ENCODE data around the gene DENND4A.
"Not testable (repeated sequence)": the region's sequence is repeated elsewhere in the genome, so short reads cannot be mapped to it uniquely, and the experiment has no call there.

Gene DENND4A

DNA sequence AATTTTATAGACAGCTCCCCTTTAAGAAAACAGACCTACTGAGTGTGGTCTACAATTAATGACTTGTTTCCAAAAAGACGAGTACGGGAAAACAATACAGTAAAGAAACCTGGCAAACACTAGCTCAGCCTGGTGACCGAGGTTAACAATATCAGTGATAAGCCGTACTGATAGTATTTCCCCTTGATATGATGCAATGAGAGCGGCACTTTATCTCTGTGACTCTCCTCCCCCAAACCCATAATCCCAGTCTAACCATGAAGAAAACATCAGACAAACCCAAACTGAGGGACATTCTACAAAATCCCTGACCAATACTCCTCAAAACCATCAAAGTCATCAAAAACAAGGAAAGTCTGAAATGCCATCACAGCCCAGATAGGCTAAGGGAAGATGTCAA is 8.2 kb downstream of the DENND4A start:
- Histone ChIP-seq H3K9ac (ENCODE audit: low read depth, low read length) (no peak overlapping the region), H3K36me3 (ENCODE audit: control insufficient read depth, insufficient read depth, low read length) (no peaks in the 10 kb centered on the region), H3K4me1 (ENCODE audit: control insufficient read depth, insufficient read depth, low read length) (no peaks in the 10 kb centered on the region), H3K9me3 (ENCODE audit: control insufficient read depth, insufficient read depth, low read length) (no peaks in the 10 kb centered on the region), H3K27ac (ENCODE audit: low read depth, low read length) (no peak overlapping the region), H3K27me3 (ENCODE audit: control insufficient read depth, insufficient read depth, low read length) (no peaks in the 10 kb centered on the region), H3K4me3 (ENCODE audit: low read depth, low read length) (no peak overlapping the region)

DNA sequence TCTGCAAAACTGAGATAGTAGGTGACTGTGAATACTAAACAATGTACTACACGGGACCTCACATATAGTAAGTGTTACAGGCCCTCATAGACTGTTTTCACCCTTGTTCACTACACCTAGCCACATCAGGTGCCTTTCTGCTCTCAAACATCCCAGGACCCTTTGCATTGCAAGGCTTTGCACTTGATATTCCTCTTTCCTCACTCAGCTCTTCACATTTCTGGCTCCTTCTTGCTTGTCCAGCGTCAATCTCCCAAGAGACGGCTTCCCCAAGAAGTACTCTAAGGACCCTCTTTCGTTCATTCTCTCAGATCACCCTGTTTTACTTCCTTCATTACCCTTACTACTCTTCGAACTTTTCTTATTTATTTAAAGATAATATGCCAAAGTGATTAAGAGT is 10.0 kb downstream of the DENND4A start:
- Histone ChIP-seq H3K4me3 (ENCODE audit: low read depth, low read length) (no peak overlapping the region), H3K9me3 (ENCODE audit: control insufficient read depth, insufficient read depth, low read length) (no peaks in the 10 kb centered on the region), H3K4me1 (ENCODE audit: control insufficient read depth, insufficient read depth, low read length) (no peaks in the 10 kb centered on the region), H3K9ac (ENCODE audit: low read depth, low read length) (no peak overlapping the region), H3K27me3 (ENCODE audit: control insufficient read depth, insufficient read depth, low read length) (no peaks in the 10 kb centered on the region), H3K36me3 (ENCODE audit: control insufficient read depth, insufficient read depth, low read length) (no peaks in the 10 kb centered on the region), H3K27ac (ENCODE audit: low read depth, low read length) (no peak overlapping the region)

DNA sequence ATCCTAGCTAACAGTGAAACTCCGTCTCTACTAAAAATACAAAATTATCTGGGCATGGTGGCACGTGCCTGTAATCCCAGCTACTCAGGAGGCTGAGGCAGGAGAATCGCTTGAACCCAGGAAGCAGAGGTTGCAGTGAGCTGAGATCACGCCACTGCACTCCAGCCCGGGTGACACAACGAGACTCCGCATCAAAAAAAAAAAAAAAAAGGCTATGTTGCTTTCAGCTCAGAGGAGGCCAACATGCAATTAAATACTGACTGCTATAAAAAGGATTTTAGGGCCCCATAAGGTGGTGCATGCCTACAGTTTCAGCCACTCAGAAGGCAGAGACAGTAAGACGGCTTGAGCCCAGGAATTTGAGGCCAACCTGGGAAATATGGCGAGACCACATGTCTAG is 13.4 kb downstream of the DENND4A start:
- H3K27ac ChIP-seq (ENCODE audit: low read depth, low read length) = not testable (repeated sequence)

DNA sequence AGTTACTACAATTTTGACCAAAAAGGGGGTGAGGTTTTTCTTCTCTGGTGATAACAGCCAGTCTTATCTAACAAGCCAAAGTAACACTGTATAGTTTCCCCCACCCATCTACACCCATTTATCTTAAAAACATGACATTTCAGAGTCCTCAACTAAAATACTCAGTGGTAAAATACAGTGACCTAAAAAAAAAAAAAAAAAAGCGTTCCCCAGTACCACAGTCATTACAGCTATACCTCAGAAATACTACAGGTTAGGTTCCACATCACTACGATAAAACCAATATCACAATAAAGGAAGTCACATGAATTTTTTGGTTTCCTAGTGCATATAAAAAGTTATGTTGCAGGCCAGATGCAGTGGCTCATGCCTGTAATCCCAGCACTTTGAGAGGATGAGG is 13.8 kb downstream of the DENND4A start:
- no peak overlapping the region for H3K4me3 ChIP-seq (ENCODE audit: low read depth, low read length)

More for the DNA sequence above, 13.4 kb downstream of the DENND4A start:
- not testable (repeated sequence) for H3K4me1 ChIP-seq (ENCODE audit: control insufficient read depth, insufficient read depth, low read length); H3K36me3 ChIP-seq (ENCODE audit: control insufficient read depth, insufficient read depth, low read length); H3K27me3 ChIP-seq (ENCODE audit: control insufficient read depth, insufficient read depth, low read length); H3K9me3 ChIP-seq (ENCODE audit: control insufficient read depth, insufficient read depth, low read length); H3K4me3 ChIP-seq (ENCODE audit: low read depth, low read length); H3K9ac ChIP-seq (ENCODE audit: low read depth, low read length)

GRCh38 chr15:65777843-65778242 is 14.2 kb downstream of the DENND4A start:
- Histone ChIP-seq H3K27ac (ENCODE audit: low read depth, low read length) (no peak overlapping the region), H3K9me3 (ENCODE audit: control insufficient read depth, insufficient read depth, low read length) (no peaks in the 10 kb centered on the region), H3K4me1 (ENCODE audit: control insufficient read depth, insufficient read depth, low read length) (no peaks in the 10 kb centered on the region), H3K27me3 (ENCODE audit: control insufficient read depth, insufficient read depth, low read length) (no peaks in the 10 kb centered on the region), H3K36me3 (ENCODE audit: control insufficient read depth, insufficient read depth, low read length) (no peaks in the 10 kb centered on the region), H3K9ac (ENCODE audit: low read depth, low read length) (no peak overlapping the region), H3K4me3 (ENCODE audit: low read depth, low read length) (no peak overlapping the region)

More for the DNA sequence above, 13.8 kb downstream of the DENND4A start:
- no peaks in the 10 kb centered on the region for H3K4me1 ChIP-seq (ENCODE audit: control insufficient read depth, insufficient read depth, low read length)
- no peak overlapping the region for H3K27ac ChIP-seq (ENCODE audit: low read depth, low read length)
- H3K9ac ChIP-seq (ENCODE audit: low read depth, low read length) = no peak overlapping the region
- H3K9me3 ChIP-seq (ENCODE audit: control insufficient read depth, insufficient read depth, low read length) = no peaks in the 10 kb centered on the region
- no peaks in the 10 kb centered on the region for H3K36me3 ChIP-seq (ENCODE audit: control insufficient read depth, insufficient read depth, low read length)
- no peaks in the 10 kb centered on the region for H3K27me3 ChIP-seq (ENCODE audit: control insufficient read depth, insufficient read depth, low read length)

DNA sequence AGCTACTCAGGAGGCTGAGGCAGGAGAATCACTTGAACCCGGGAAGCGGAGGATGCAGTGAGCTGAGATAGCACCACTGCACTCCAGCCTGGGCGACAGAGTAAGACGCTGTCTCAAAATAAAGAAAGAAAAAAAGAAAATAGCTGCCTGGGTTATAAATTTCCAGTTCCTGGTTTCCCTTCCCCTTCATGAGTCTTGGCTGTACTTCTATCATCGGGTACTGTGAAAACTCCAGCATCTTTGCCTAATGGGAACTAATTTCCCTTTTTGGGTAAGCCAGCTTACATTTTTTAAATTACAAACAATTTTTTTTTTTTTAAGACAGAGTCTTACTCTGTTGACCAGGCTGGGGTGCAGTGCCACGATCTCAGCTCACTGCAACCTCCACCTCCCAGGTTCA is 15.0 kb downstream of the DENND4A start:
- H3K9ac ChIP-seq (ENCODE audit: low read depth, low read length) = no peak overlapping the region
- no peaks in the 10 kb centered on the region for H3K27me3 ChIP-seq (ENCODE audit: control insufficient read depth, insufficient read depth, low read length)
- no peaks in the 10 kb centered on the region for H3K9me3 ChIP-seq (ENCODE audit: control insufficient read depth, insufficient read depth, low read length)
- H3K4me1 ChIP-seq (ENCODE audit: control insufficient read depth, insufficient read depth, low read length) = no peaks in the 10 kb centered on the region
- no peaks in the 10 kb centered on the region for H3K36me3 ChIP-seq (ENCODE audit: control insufficient read depth, insufficient read depth, low read length)
- H3K4me3 ChIP-seq (ENCODE audit: low read depth, low read length) = no peak overlapping the region
- no peak overlapping the region for H3K27ac ChIP-seq (ENCODE audit: low read depth, low read length)

- Histone ChIP-seq H3K4me3 (ENCODE audit: low read depth, low read length) (no peak overlapping the region), H3K9ac (ENCODE audit: low read depth, low read length) (no peak overlapping the region), H3K27ac (ENCODE audit: low read depth, low read length) (no peak overlapping the region), H3K9me3 (ENCODE audit: control insufficient read depth, insufficient read depth, low read length) (no peaks in the 10 kb centered on the region), H3K27me3 (ENCODE audit: control insufficient read depth, insufficient read depth, low read length) (no peaks in the 10 kb centered on the region), H3K4me1 (ENCODE audit: control insufficient read depth, insufficient read depth, low read length) (peaks cover 18% of the 10 kb centered on the region), H3K36me3 (ENCODE audit: control insufficient read depth, insufficient read depth, low read length) (no peaks in the 10 kb centered on the region)
These were observed 18.5 kb downstream of the DENND4A start for GRCh38 chr15:65773386-65774111.

- H3K27ac ChIP-seq (ENCODE audit: low read depth, low read length) = no peak overlapping the region
- no peak overlapping the region for H3K9ac ChIP-seq (ENCODE audit: low read depth, low read length)
- H3K4me3 ChIP-seq (ENCODE audit: low read depth, low read length) = no peak overlapping the region
- peaks cover 18% of the 10 kb centered on the region for H3K4me1 ChIP-seq (ENCODE audit: control insufficient read depth, insufficient read depth, low read length)
- H3K27me3 ChIP-seq (ENCODE audit: control insufficient read depth, insufficient read depth, low read length) = no peaks in the 10 kb centered on the region
- no peaks in the 10 kb centered on the region for H3K36me3 ChIP-seq (ENCODE audit: control insufficient read depth, insufficient read depth, low read length)
- H3K9me3 ChIP-seq (ENCODE audit: control insufficient read depth, insufficient read depth, low read length) = no peaks in the 10 kb centered on the region
These were observed 19.2 kb downstream of the DENND4A start for GRCh38 chr15:65772930-65773329.

DNA sequence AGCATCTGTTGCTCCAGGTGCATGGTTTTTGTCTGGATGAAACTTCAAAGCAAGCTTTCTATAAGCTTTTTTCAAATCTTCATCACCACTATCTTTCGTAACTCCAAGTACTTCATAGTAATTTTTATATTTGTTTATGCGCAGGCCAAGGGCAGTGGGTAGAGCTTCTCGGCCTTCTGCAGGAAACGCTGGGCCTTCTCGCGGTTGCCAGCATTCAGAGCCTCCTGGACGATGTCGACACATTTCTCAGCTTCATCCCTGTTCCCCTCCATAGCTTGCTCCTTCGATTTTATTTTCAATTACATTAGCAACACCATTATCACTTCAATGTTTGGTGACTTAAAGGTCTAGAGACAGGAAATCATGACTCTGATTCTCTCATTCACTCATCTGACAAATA is 20.2 kb downstream of the DENND4A start:
- Histone ChIP-seq H3K27ac (ENCODE audit: low read depth, low read length) (no peak overlapping the region), H3K4me1 (ENCODE audit: control insufficient read depth, insufficient read depth, low read length) (peaks cover 18% of the 10 kb centered on the region), H3K36me3 (ENCODE audit: control insufficient read depth, insufficient read depth, low read length) (no peaks in the 10 kb centered on the region), H3K9ac (ENCODE audit: low read depth, low read length) (no peak overlapping the region), H3K27me3 (ENCODE audit: control insufficient read depth, insufficient read depth, low read length) (no peaks in the 10 kb centered on the region), H3K9me3 (ENCODE audit: control insufficient read depth, insufficient read depth, low read length) (no peaks in the 10 kb centered on the region), H3K4me3 (ENCODE audit: low read depth, low read length) (no peak overlapping the region)

DNA sequence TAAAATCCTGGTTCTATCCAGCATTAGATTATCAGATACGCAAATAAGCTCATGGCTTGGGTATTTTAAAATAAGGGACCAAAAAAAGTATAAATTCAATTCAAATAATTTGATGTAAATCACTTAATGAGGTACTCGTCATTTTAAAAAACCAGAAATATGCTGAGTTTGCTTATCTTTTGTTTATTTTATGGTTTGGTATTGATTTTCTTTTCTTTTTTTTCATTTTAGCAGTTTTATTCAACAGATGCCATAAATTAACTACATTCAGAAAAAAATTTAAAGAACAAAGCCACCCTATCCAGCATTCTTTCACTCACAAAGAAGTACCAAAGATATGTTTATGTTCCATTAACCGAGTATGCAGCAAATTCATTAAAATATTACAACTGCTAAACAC is 22.6 kb downstream of the DENND4A start:
- Histone ChIP-seq H3K36me3 (ENCODE audit: control insufficient read depth, insufficient read depth, low read length) (no peaks in the 10 kb centered on the region), H3K4me1 (ENCODE audit: control insufficient read depth, insufficient read depth, low read length) (peaks cover 18% of the 10 kb centered on the region), H3K4me3 (ENCODE audit: low read depth, low read length) (no peak overlapping the region), H3K27me3 (ENCODE audit: control insufficient read depth, insufficient read depth, low read length) (no peaks in the 10 kb centered on the region), H3K9ac (ENCODE audit: low read depth, low read length) (no peak overlapping the region), H3K27ac (ENCODE audit: low read depth, low read length) (no peak overlapping the region), H3K9me3 (ENCODE audit: control insufficient read depth, insufficient read depth, low read length) (no peaks in the 10 kb centered on the region)

- H3K4me3 ChIP-seq (ENCODE audit: low read depth, low read length) = no peak overlapping the region
- H3K27ac ChIP-seq (ENCODE audit: low read depth, low read length) = no peak overlapping the region
- no peak overlapping the region for H3K9ac ChIP-seq (ENCODE audit: low read depth, low read length)
- H3K27me3 ChIP-seq (ENCODE audit: control insufficient read depth, insufficient read depth, low read length) = no peaks in the 10 kb centered on the region
- H3K4me1 ChIP-seq (ENCODE audit: control insufficient read depth, insufficient read depth, low read length) = peaks cover 18% of the 10 kb centered on the region
- no peaks in the 10 kb centered on the region for H3K9me3 ChIP-seq (ENCODE audit: control insufficient read depth, insufficient read depth, low read length)
- H3K36me3 ChIP-seq (ENCODE audit: control insufficient read depth, insufficient read depth, low read length) = no peaks in the 10 kb centered on the region
These were observed 24.2 kb downstream of the DENND4A start for GRCh38 chr15:65767895-65768294.

- Histone ChIP-seq H3K9ac (ENCODE audit: low read depth, low read length) (no peak overlapping the region), H3K4me1 (ENCODE audit: control insufficient read depth, insufficient read depth, low read length) (peaks cover 18% of the 10 kb centered on the region), H3K9me3 (ENCODE audit: control insufficient read depth, insufficient read depth, low read length) (no peaks in the 10 kb centered on the region), H3K36me3 (ENCODE audit: control insufficient read depth, insufficient read depth, low read length) (no peaks in the 10 kb centered on the region), H3K27ac (ENCODE audit: low read depth, low read length) (no peak overlapping the region), H3K4me3 (ENCODE audit: low read depth, low read length) (no peak overlapping the region), H3K27me3 (ENCODE audit: control insufficient read depth, insufficient read depth, low read length) (no peaks in the 10 kb centered on the region)
These were observed 24.9 kb downstream of the DENND4A start for GRCh38 chr15:65767264-65767595.
